Trophoblast cell (in vitro differentiated cells and primary cell): ENCODE measurements around the gene HCRTR1.

ENCODE experiments used
- DNase-seq, 2 donors: peaks; one replicate each; pipeline ENCODE4 v3.0.0-alpha.2; 2016
- H2AFZ ChIP-seq: 2 replicates; pipeline ENCODE4 v1.6.1; 2013; ENCODE audit warnings: low read length, moderate library complexity, mild to moderate bottlenecking; ENCODE audit not compliant: insufficient read depth, poor library complexity
- H2AK5ac ChIP-seq: 2 replicates; pipeline ENCODE4 v1.6.1; 2013; ENCODE audit warnings: mild to moderate bottlenecking, low read length
- H2BK120ac ChIP-seq: 2 replicates; pipeline ENCODE4 v1.6.1; 2013; ENCODE audit warnings: low read length, mild to moderate bottlenecking, moderate library complexity; ENCODE audit not compliant: insufficient read depth, poor library complexity
- H2BK12ac ChIP-seq: 2 replicates; pipeline ENCODE4 v1.6.1; 2013; ENCODE audit warnings: mild to moderate bottlenecking, low read length, moderate library complexity
- H2BK5ac ChIP-seq: 2 replicates; pipeline ENCODE4 v1.6.1; 2013; ENCODE audit warnings: low read length, low read depth, moderate library complexity, mild to moderate bottlenecking; ENCODE audit not compliant: poor library complexity
- H3K14ac ChIP-seq: 2 replicates; pipeline ENCODE4 v1.6.1; 2013; ENCODE audit warnings: mild to moderate bottlenecking, low read length
- H3K18ac ChIP-seq: 2 replicates; pipeline ENCODE4 v1.6.1; 2013; ENCODE audit warnings: mild to moderate bottlenecking, low read length
- H3K23ac ChIP-seq: 2 replicates; pipeline ENCODE4 v1.6.1; 2013; ENCODE audit warnings: low read length
- H3K27ac ChIP-seq: 2 replicates; pipeline ENCODE4 v1.5.1; 2013; ENCODE audit warnings: low read depth, mild to moderate bottlenecking, inconsistent platforms, low read length, moderate library complexity
- H3K27me3 ChIP-seq: 2 replicates; pipeline ENCODE4 v1.6.1; 2013; ENCODE audit warnings: inconsistent platforms, mild to moderate bottlenecking, low read length, moderate library complexity; ENCODE audit not compliant: insufficient read depth
- H3K36me3 ChIP-seq, 2 experiments: 1 replicate in 1 of 2; 2 replicates in 1 of 2; pipeline ENCODE4 v1.6.1; 2013; ENCODE audit warnings: low read length in 2 of 2, mild to moderate bottlenecking in 2 of 2, moderate library complexity in 1 of 2; ENCODE audit not compliant: insufficient read depth in 2 of 2, control insufficient read depth in 1 of 2
- H3K4ac ChIP-seq: 2 replicates; pipeline ENCODE4 v1.6.1; 2013; ENCODE audit warnings: low read depth, mild to moderate bottlenecking, low read length, moderate library complexity
- H3K4me1 ChIP-seq, 2 experiments: 1 replicate in 1 of 2; 2 replicates in 1 of 2; pipeline ENCODE4 v1.6.1; 2013; ENCODE audit warnings: low read length in 2 of 2, mild to moderate bottlenecking in 2 of 2, moderate library complexity in 1 of 2; ENCODE audit not compliant: insufficient read depth in 2 of 2, control insufficient read depth in 1 of 2
- H3K4me2 ChIP-seq: 2 replicates; pipeline ENCODE4 v1.6.1; 2013; ENCODE audit warnings: inconsistent platforms, mild to moderate bottlenecking, low read length, moderate library complexity
- H3K4me3 ChIP-seq: 2 replicates; pipeline ENCODE4 v1.5.1; 2013; ENCODE audit warnings: mild to moderate bottlenecking, low read depth, low read length, inconsistent platforms
- H3K79me1 ChIP-seq: one replicate; pipeline ENCODE4 v1.6.1; 2013; ENCODE audit warnings: low read length
- H3K79me2 ChIP-seq: 2 replicates; pipeline ENCODE4 v1.6.1; 2013; ENCODE audit warnings: low read length, mild to moderate bottlenecking; ENCODE audit not compliant: control insufficient read depth, insufficient read depth, poor library complexity
- H3K9ac ChIP-seq: 2 replicates; pipeline ENCODE4 v1.6.1; 2013; ENCODE audit warnings: mild to moderate bottlenecking, low read length
- H3K9me3 ChIP-seq: 2 replicates; pipeline ENCODE4 v1.6.1; 2013; ENCODE audit warnings: low read depth, mild to moderate bottlenecking, control low read depth, inconsistent platforms, low read length; ENCODE audit not compliant: insufficient read depth
- H4K12ac ChIP-seq: 2 replicates; pipeline ENCODE4 v1.6.1; 2013; ENCODE audit warnings: low read depth, mild to moderate bottlenecking, low read length, moderate library complexity
- H4K8ac ChIP-seq: 2 replicates; pipeline ENCODE4 v1.6.1; 2013; ENCODE audit warnings: low read depth, mild to moderate bottlenecking, low read length, moderate library complexity
- H4K91ac ChIP-seq: one replicate; pipeline ENCODE4 v1.6.1; 2013; ENCODE audit warnings: low read depth, mild to moderate bottlenecking, low read length, moderate library complexity
- WGBS: extraction: QIAGEN DNeasy Blood & Tissue Kit; methylation state at CpG from one replicate; pipeline ENCODE4 v1.1.7; 2013; ENCODE audit warnings: missing lambda C conversion rate; ENCODE audit not compliant: insufficient read length, insufficient coverage; ENCODE audit errors: extremely low coverage; 5-methylcytosine and 5-hydroxymethylcytosine counted together

The HCRTR1 gene

DNA sequence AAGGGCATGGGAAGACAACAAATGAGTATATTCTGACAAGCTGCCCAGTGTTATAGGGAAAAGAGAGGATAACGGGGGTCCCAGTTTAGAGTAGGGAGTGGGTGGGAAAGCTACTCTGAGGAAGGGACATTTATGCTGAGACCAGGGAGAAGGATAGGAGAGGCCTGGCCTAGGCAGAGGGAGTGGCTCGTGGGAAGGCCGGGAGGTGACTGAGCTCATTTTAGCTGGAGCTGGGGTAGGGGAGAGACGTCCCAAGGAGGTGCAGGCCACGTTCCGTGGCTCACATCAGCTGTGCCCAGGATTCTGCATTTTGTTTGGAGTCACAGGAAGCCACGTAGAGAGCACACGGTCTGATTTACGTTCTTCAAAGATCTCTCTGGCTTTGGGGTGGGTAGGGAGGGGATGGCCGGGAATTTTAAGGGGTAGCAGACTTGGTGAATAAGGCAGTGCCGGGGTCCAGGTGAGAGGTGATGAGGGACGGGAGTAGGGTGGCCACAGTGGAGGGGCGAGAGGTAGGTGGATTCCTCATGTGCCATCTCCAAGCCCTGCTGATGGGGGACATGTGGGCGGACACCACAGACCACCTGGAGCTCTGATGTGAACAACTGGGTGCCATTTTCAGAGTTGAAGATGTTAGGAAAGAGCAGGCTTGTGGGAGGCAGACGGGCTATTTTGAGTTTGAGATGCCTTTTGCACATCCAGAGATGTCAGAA, 36.4 kb upstream of the HCRTR1 start:
- Histone ChIP-seq H3K14ac (peak overlapping the region; percentile 37), H3K9me3 (peaks cover 2% of the 10 kb centered on the region), H2BK12ac (peak overlapping the region; percentile 24), H3K4me3 (no peak overlapping the region), H3K79me2 (peaks cover 28% of the 10 kb centered on the region), H3K9ac (no peak overlapping the region), H3K79me1 (peaks cover 42% of the 10 kb centered on the region), H4K8ac (peak overlapping the region; percentile 16), H3K27me3 (no peaks in the 10 kb centered on the region), H4K91ac (peak overlapping the region; percentile 71), H2BK120ac (peak overlapping the region; percentile 43), H3K18ac (peak overlapping the region; percentile 42), H3K4me1 (peaks cover 42 to 57% of the 10 kb centered on the region in 2 experiments), H3K36me3 (peaks cover 48 to 50% of the 10 kb centered on the region in 2 experiments), H2BK5ac (peak overlapping the region; percentile 53), H3K4me2 (peak overlapping the region; percentile 63), H2AFZ (no peak overlapping the region), H2AK5ac (peak overlapping the region; percentile 57), H3K4ac (peak overlapping the region; percentile 73), H3K23ac (no peak overlapping the region), H4K12ac (no peak overlapping the region), H3K27ac (peak overlapping the region; percentile 63)
- no peak for DNase-seq
- no CpG with 5 or more reads among the region's 15 CpGs for WGBS

DNA sequence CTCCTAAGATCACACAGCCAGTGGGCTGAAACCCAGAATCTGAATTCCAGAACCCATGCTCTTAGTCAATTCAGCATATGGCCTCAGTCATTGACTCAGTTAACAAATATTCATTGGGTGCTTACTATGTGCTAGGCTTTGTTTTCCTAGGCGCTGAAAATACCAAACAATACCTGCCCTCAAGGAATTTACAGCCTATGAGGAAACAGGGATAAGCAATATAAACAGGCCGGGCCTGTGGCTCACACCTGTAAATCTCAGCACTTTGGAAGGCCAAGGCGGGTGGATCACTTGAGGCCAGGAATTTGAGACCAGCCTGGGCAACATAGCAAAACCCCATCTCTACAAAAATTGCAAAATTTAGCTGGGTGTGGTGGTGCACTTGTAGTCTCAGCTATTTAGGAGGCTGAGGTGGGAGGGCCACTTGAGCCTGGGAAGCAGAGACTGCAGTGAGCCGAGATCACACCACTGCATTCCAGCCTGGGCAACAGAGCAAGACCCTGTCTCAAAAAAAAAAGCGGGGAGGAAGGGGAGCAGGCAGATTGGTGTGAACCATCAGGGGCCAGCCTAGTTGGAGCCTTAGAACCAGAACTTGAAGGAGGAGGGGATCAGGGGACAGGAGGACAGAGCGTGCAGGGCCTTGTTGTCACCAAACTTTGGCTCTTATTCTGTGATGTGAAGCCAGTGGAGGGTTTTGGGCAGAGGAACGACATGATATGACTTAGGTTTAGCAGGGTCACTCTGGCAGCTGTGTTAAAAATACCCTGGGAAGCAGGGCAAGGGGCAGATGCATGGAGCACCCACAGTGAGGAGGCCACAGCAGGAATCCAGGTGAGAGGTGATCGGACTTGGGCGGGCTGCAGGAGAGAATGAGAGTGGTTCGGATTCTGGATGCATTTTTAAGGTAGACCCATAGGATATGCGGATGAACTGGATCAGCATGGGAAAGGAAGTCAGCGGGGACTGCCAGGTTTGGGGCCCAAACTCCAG, 35.4 kb upstream of the HCRTR1 start:
- WGBS = no CpG with 5 or more reads among the region's 12 CpGs

DNA sequence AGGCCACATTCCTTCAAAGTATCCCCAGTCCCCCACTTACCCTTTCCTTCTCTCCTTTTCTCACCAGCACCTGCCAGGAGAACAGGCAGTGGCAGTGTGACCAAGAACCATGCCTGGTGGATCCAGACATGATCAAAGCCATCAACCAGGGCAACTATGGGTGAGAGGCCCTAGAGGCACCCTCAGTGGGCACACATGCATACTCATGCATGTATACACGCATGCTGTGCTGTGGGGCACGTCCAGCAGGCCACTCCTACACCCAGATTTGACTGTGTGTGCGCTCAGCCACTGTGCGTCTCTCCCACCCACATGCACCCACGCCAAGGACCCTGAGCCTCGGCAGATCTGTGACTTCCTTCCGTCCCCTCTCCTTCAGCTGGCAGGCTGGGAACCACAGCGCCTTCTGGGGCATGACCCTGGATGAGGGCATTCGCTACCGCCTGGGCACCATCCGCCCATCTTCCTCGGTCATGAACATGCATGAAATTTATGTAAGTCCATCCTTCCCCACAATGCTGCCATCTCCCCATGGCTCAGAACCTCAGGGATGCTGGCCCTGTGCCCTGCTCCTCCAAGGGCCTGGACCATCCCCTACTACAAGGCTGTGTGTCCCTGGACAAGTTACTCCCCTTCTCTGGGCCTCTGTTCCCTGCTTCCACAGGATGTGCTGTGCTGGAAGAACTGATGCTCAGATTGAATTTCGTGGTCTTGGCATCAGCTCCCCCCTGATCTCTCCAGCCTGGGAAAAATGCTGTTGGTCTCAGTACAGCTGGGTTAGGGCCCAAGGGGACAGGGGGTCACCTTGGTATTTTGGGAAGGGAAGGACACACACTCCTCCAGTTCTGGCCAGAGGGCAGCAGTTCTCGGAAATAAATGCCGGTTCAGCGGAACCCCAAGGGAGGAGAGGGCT, 34.2 kb upstream of the HCRTR1 start:
- Histone ChIP-seq H3K9me3 (peaks cover 2% of the 10 kb centered on the region), H3K27ac (peak overlapping the region; percentile 18), H3K79me1 (peaks cover 33% of the 10 kb centered on the region), H3K4ac (peak overlapping the region; percentile 13), H2BK5ac (no peak overlapping the region), H4K8ac (no peak overlapping the region), H2AK5ac (peak overlapping the region; percentile 37), H3K4me2 (no peak overlapping the region), H2BK12ac (peak overlapping the region; percentile 11), H3K14ac (peak overlapping the region; percentile 22), H3K4me1 (peaks cover 38 to 50% of the 10 kb centered on the region in 2 experiments), H3K23ac (no peak overlapping the region), H4K12ac (no peak overlapping the region), H3K27me3 (no peaks in the 10 kb centered on the region), H3K18ac (peak overlapping the region; percentile 37), H3K36me3 (peaks cover 66 to 70% of the 10 kb centered on the region in 2 experiments), H3K9ac (no peak overlapping the region), H3K79me2 (peaks cover 13% of the 10 kb centered on the region), H2AFZ (peak overlapping the region; percentile 23), H3K4me3 (peak overlapping the region; percentile 10), H4K91ac (no peak overlapping the region), H2BK120ac (no peak overlapping the region)
- no peak for DNase-seq
- WGBS = no CpG with 5 or more reads among the region's 16 CpGs

More for the DNA sequence above, 35.4 kb upstream of the HCRTR1 start:
- Histone ChIP-seq H3K14ac (no peak overlapping the region), H4K8ac (peak overlapping the region; percentile 31), H3K4me2 (no peak overlapping the region), H2BK5ac (peak overlapping the region; percentile 24), H2AK5ac (no peak overlapping the region), H2BK12ac (peak overlapping the region; percentile 1), H3K9me3 (peaks cover 2% of the 10 kb centered on the region), H3K23ac (no peak overlapping the region), H3K4me3 (no peak overlapping the region), H4K12ac (no peak overlapping the region), H2AFZ (no peak overlapping the region), H3K18ac (peak overlapping the region; percentile 7), H3K27me3 (no peaks in the 10 kb centered on the region), H4K91ac (peak overlapping the region; percentile 22), H3K79me2 (peaks cover 20% of the 10 kb centered on the region), H3K79me1 (peaks cover 32% of the 10 kb centered on the region), H3K4me1 (peaks cover 38 to 48% of the 10 kb centered on the region in 2 experiments), H3K27ac (peak overlapping the region; percentile 63), H3K4ac (no peak overlapping the region), H2BK120ac (no peak overlapping the region), H3K9ac (no peak overlapping the region), H3K36me3 (peaks cover 58 to 60% of the 10 kb centered on the region in 2 experiments)
- peak; percentile 92 to 98 for DNase-seq
